ENCODE results near the gene A1BG. TPM values are rescaled to one million over a fixed set of nuclear protein-coding genes. Genes with fewer than 3 reads are reported as not detected.

Gene A1BG
- total and polyA plus RNA-seq, 2 of the 13 experiments (the other 11 are each of a cell fraction or from before 2014, with no cell fraction given): 14.7 to 41.4 TPM

GRCh38 chr19:58386576-58387337, 33.5 kb upstream of the A1BG start, which contains the start of gene RPS5 (continued):
- TF ChIP-seq, protein P1, sequence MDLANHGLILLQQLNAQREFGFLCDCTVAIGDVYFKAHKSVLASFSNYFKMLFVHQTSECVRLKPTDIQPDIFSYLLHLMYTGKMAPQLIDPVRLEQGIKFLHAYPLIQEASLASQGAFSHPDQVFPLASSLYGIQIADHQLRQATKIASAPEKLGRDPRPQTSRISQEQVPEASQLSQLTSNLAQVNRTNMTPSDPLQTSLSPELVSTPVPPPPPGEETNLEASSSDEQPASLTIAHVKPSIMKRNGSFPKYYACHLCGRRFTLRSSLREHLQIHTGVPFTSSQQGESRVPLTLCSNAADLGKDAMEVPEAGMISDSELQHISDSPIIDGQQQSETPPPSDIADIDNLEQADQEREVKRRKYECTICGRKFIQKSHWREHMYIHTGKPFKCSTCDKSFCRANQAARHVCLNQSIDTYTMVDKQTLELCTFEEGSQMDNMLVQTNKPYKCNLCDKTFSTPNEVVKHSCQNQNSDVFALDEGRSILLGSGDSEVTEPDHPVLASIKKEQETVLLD (CRISPR knock-in tag; IDR thresholded peaks at IDR 0.05; ENCODE audit: low read depth): peak; percentile 24; the same call in 1 of the 2 replicates
- TF ChIP-seq ZNF746 (CRISPR knock-in tag; IDR thresholded peaks at IDR 0.05) (peak; percentile 52), RORA (CRISPR knock-in tag; IDR thresholded peaks at IDR 0.05) (no peak), MXD4 (CRISPR knock-in tag; IDR thresholded peaks at IDR 0.05) (peak; percentile 93), CREB1 (IDR thresholded peaks at IDR 0.05) (peak; percentile 88), CREB1 (CRISPR knock-in tag; IDR thresholded peaks at IDR 0.05) (peak; percentile 95), PHF21A (CRISPR knock-in tag; IDR thresholded peaks at IDR 0.05) (peak; percentile 45; the same call in 1 of the 2 replicates), ZNF619 (CRISPR knock-in tag; IDR thresholded peaks at IDR 0.05) (no peak), SAFB2 (CRISPR knock-in tag; IDR thresholded peaks at IDR 0.05; ENCODE audit: borderline replicate concordance, low read depth) (no peak), ZSCAN12 (CRISPR knock-in tag; IDR thresholded peaks at IDR 0.05) (no peak; the same call in 1 of the 2 replicates), NFE2L1 (CRISPR knock-in tag; IDR thresholded peaks at IDR 0.05; ENCODE audit: borderline replicate concordance) (no peak), TGIF2 (CRISPR knock-in tag; IDR thresholded peaks at IDR 0.05) (0 out of 2 replicates have a peak, but pooled peaks have one; percentile 68), ZNF816 (CRISPR knock-in tag; IDR thresholded peaks at IDR 0.05; ENCODE audit: borderline replicate concordance) (no peak; the same call in 1 of the 2 replicates), HNRNPH1 (optimal IDR thresholded peaks at IDR 0.05; ENCODE audit: low read depth, low read length) (no peak), MAZ (IDR thresholded peaks at IDR 0.05; ENCODE audit: borderline replicate concordance, low read depth, low read length) (peak; percentile 26; the same call in 1 of the 2 replicates), MAZ (CRISPR knock-in tag; IDR thresholded peaks at IDR 0.05; ENCODE audit: low read depth) (peak; percentile 37), ZNF850 (CRISPR knock-in tag; conservative IDR thresholded peaks at IDR 0.05) (no peak), IRF2 (CRISPR knock-in tag; IDR thresholded peaks at IDR 0.05) (peak; percentile 87), FOXK1 (CRISPR knock-in tag; IDR thresholded peaks at IDR 0.05; ENCODE audit: borderline replicate concordance, low read depth) (peak; percentile 86), PCBP1 (IDR thresholded peaks at IDR 0.05; ENCODE audit: borderline replicate concordance, low read depth, low read length) (0 out of 2 replicates have a peak, but pooled peaks have one; percentile 56), HDAC2 (CRISPR knock-in tag; IDR thresholded peaks at IDR 0.05) (peak; percentile 36; the same call in 1 of the 2 replicates), NCOA1 (CRISPR knock-in tag; IDR thresholded peaks at IDR 0.05) (no peak), TMF1 (CRISPR knock-in tag; IDR thresholded peaks at IDR 0.05; ENCODE audit: low read depth) (peak; percentile 34; the same call in 1 of the 2 replicates)
- TF ChIP-seq, protein P2, sequence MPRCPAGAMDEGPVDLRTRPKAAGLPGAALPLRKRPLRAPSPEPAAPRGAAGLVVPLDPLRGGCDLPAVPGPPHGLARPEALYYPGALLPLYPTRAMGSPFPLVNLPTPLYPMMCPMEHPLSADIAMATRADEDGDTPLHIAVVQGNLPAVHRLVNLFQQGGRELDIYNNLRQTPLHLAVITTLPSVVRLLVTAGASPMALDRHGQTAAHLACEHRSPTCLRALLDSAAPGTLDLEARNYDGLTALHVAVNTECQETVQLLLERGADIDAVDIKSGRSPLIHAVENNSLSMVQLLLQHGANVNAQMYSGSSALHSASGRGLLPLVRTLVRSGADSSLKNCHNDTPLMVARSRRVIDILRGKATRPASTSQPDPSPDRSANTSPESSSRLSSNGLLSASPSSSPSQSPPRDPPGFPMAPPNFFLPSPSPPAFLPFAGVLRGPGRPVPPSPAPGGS (CRISPR knock-in tag; IDR thresholded peaks at IDR 0.05): no peak; the same call in 1 of the 2 replicates
- TF ChIP-seq, protein P3, sequence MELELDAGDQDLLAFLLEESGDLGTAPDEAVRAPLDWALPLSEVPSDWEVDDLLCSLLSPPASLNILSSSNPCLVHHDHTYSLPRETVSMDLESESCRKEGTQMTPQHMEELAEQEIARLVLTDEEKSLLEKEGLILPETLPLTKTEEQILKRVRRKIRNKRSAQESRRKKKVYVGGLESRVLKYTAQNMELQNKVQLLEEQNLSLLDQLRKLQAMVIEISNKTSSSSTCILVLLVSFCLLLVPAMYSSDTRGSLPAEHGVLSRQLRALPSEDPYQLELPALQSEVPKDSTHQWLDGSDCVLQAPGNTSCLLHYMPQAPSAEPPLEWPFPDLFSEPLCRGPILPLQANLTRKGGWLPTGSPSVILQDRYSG (CRISPR knock-in tag; IDR thresholded peaks at IDR 0.05): no peak
- TF ChIP-seq, protein P4, sequence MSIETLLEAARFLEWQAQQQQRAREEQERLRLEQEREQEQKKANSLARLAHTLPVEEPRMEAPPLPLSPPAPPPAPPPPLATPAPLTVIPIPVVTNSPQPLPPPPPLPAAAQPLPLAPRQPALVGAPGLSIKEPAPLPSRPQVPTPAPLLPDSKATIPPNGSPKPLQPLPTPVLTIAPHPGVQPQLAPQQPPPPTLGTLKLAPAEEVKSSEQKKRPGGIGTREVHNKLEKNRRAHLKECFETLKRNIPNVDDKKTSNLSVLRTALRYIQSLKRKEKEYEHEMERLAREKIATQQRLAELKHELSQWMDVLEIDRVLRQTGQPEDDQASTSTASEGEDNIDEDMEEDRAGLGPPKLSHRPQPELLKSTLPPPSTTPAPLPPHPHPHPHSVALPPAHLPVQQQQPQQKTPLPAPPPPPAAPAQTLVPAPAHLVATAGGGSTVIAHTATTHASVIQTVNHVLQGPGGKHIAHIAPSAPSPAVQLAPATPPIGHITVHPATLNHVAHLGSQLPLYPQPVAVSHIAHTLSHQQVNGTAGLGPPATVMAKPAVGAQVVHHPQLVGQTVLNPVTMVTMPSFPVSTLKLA (IDR thresholded peaks at IDR 0.05): peak; percentile 73
